Measurements from ENCODE around the gene SPATA9. TPM values are rescaled to one million over a fixed set of nuclear protein-coding genes. Genes with fewer than 3 reads are reported as not detected.

The SPATA9 gene
- total RNA-seq, 1 donor from 2014 or later, result 1.0 TPM

- H3K4me1 Mint-ChIP-seq, result no peaks in the 10 kb centered on the region
- H3K27me3 Mint-ChIP-seq (ENCODE audit: low read depth), result peaks cover 2% of the 10 kb centered on the region
- no peaks in the 10 kb centered on the region for H3K36me3 Mint-ChIP-seq (ENCODE audit: low read depth)
- TF ChIP-seq CTCF (conservative IDR thresholded peaks at IDR 0.05), result no peak
- DNase-seq (ENCODE audit: low read depth, low spot score), result no peak
- no peaks in the 10 kb centered on the region for H3K9me3 Mint-ChIP-seq
- no peak overlapping the region for H3K27ac Mint-ChIP-seq (ENCODE audit: unreplicated experiment)
- H3K4me3 Mint-ChIP-seq, result no peak overlapping the region
Measured at GRCh38 chr5:95701074-95701473, 18.3 kb upstream of the SPATA9 start.

- Mint-ChIP-seq H3K4me3 (no peak overlapping the region), H3K27me3 (ENCODE audit: low read depth) (peaks cover 2% of the 10 kb centered on the region), H3K36me3 (ENCODE audit: low read depth) (no peaks in the 10 kb centered on the region), H3K4me1 (no peaks in the 10 kb centered on the region), H3K9me3 (no peaks in the 10 kb centered on the region), H3K27ac (ENCODE audit: unreplicated experiment) (no peak overlapping the region)
- DNase-seq (ENCODE audit: low read depth, low spot score), result no peak
- TF ChIP-seq CTCF (conservative IDR thresholded peaks at IDR 0.05), result no peak
Measured at GRCh38 chr5:95699337-95699736, 16.5 kb upstream of the SPATA9 start.

GRCh38 chr5:95697781-95698681, 15.2 kb upstream of the SPATA9 start:
- H3K27ac Mint-ChIP-seq (ENCODE audit: unreplicated experiment), result no peak overlapping the region
- no peak for DNase-seq (ENCODE audit: low read depth, low spot score)
- peaks cover 2% of the 10 kb centered on the region for H3K27me3 Mint-ChIP-seq (ENCODE audit: low read depth)

GRCh38 chr5:95690333-95690732, 7.5 kb upstream of the SPATA9 start:
- Mint-ChIP-seq H3K36me3 (ENCODE audit: low read depth) (no peaks in the 10 kb centered on the region), H3K9me3 (peaks cover 8% of the 10 kb centered on the region), H3K27me3 (ENCODE audit: low read depth) (no peaks in the 10 kb centered on the region), H3K4me1 (no peaks in the 10 kb centered on the region), H3K27ac (ENCODE audit: unreplicated experiment) (no peak overlapping the region), H3K4me3 (no peak overlapping the region)
- no peak for TF ChIP-seq CTCF (conservative IDR thresholded peaks at IDR 0.05)
- no peak for DNase-seq (ENCODE audit: low read depth, low spot score)

More at GRCh38 chr5:95697781-95698681, 15.2 kb upstream of the SPATA9 start:
- Mint-ChIP-seq H3K4me3 (no peak overlapping the region), H3K4me1 (no peaks in the 10 kb centered on the region), H3K36me3 (ENCODE audit: low read depth) (no peaks in the 10 kb centered on the region), H3K9me3 (no peaks in the 10 kb centered on the region)
- no peak for TF ChIP-seq CTCF (conservative IDR thresholded peaks at IDR 0.05)

- Mint-ChIP-seq H3K36me3 (ENCODE audit: low read depth) (no peaks in the 10 kb centered on the region), H3K9me3 (peaks cover 8% of the 10 kb centered on the region), H3K4me3 (no peak overlapping the region)
Measured at GRCh38 chr5:95689680-95690079, 6.9 kb upstream of the SPATA9 start.

More at GRCh38 chr5:95689680-95690079, 6.9 kb upstream of the SPATA9 start:
- Mint-ChIP-seq H3K27me3 (ENCODE audit: low read depth) (no peaks in the 10 kb centered on the region), H3K4me1 (no peaks in the 10 kb centered on the region), H3K27ac (ENCODE audit: unreplicated experiment) (no peak overlapping the region)
- no peak for TF ChIP-seq CTCF (conservative IDR thresholded peaks at IDR 0.05)
- DNase-seq (ENCODE audit: low read depth, low spot score), result no peak
